Prostate gland (tissue), 2 donors: ENCODE measurements around the gene SUPT3H. TPM values are rescaled to one million over a fixed set of nuclear protein-coding genes. Genes with fewer than 3 reads are reported as not detected.

Source experiments
- DNase-seq: peaks from one replicate; pipeline ENCODE4 v3.0.0-alpha.2; 2019; ENCODE audit warnings: low spot score
- H3K27ac ChIP-seq, 2 donors: fragments of 200-600 bp; sonication (generic); 2 replicates each; pipeline ENCODE4 v1.5.1; 2017 to 2019
- H3K27me3 ChIP-seq: fragments of 200-600 bp; sonication (generic); replicated peaks from 2 replicates; pipeline ENCODE4 v1.5.1; 2019; ENCODE audit not compliant: insufficient read depth
- H3K36me3 ChIP-seq, 2 donors: fragments of 200-600 bp; sonication (generic); 1 replicate in 1 of 2; 2 replicates in 1 of 2; pipeline versions ENCODE4 v1.5.1 to v1.8.1; 2017 to 2019
- H3K4me1 ChIP-seq: fragments of 200-600 bp; sonication (generic); replicated peaks from 2 replicates; pipeline ENCODE4 v1.5.1; 2019
- H3K4me3 ChIP-seq, 2 donors: fragments of 200-600 bp; sonication (generic); 2 replicates each; pipeline ENCODE4 v1.5.1; 2017 to 2019
- H3K9me3 ChIP-seq: fragments of 200-600 bp; sonication (generic); 2 replicates; pipeline ENCODE4 v1.5.1; 2017
- CTCF ChIP-seq, 4 experiments: fragments of 200-600 bp in 2 of 4; fragments of 450-650 bp in 2 of 4; sonication (generic) in 2 of 4; IDR thresholded peaks; 1 replicate in 3 of 4; 2 replicates in 1 of 4; pipeline ENCODE4 v1.5.1; 2016 to 2019; ENCODE audit warnings: antibody characterized with exemption in 4 of 4, mild to moderate bottlenecking in 2 of 4, moderate library complexity in 2 of 4
- POLR2A ChIP-seq: fragments of 450-650 bp; IDR thresholded peaks from one replicate; pipeline ENCODE4 v1.6.1; 2016; ENCODE audit warnings: antibody characterized with exemption, mild to moderate bottlenecking
- POLR2AphosphoS5 ChIP-seq: sonication (generic); formaldehyde crosslinking; IDR thresholded peaks from one replicate; pipeline ENCODE4 v1.6.1; 2017; ENCODE audit warnings: antibody characterized with exemption
- whole genome bisulfite sequencing: methylation state at CpG from one replicate; pipeline ENCODE4 v1.1.5; 2018; 5-methylcytosine and 5-hydroxymethylcytosine counted together
- intact Hi-C: fragments of 100-400 bp; cut with DNase I; formaldehyde crosslinking; loops from one replicate; pipeline ENCODE4 v1.14.2; 2022
- total RNA-seq, 2 donors: library from RNA; depleted of rRNA; stranded (reverse); fragments of >200 nt; gene quantifications; one replicate each; pipeline ENCODE4 v1.1.0, GENCODE V29; 2016

SUPT3H gene
- total RNA-seq, 2 donors from 2014 or later, result 4.6 to 13.1 TPM

- 94% methylated on average over 8 of the region's 8 CpGs for WGBS
- Histone ChIP-seq H3K27me3 (no peaks in the 10 kb centered on the region), H3K4me1 (no peaks in the 10 kb centered on the region), H3K4me3 (no peak overlapping the region), H3K27ac (no peak overlapping the region), H3K36me3 (no peaks in the 10 kb centered on the region), H3K9me3 (no peaks in the 10 kb centered on the region)
- intact Hi-C loops, result no loop called here
- no peak for DNase-seq
- no peak for TF ChIP-seq POLR2AphosphoS5
- TF ChIP-seq CTCF (IDR thresholded peaks at IDR 0.05), result no peak
- TF ChIP-seq POLR2A, result no peak
Measured at GRCh38 chr6:44999066-44999465, 378.7 kb downstream of the SUPT3H start.

GRCh38 chr6:44995486-44996132, 382.1 kb downstream of the SUPT3H start:
- no peaks in the 10 kb centered on the region for H3K9me3 ChIP-seq
- H3K4me3 ChIP-seq, result no peak overlapping the region
- no peak overlapping the region for H3K27ac ChIP-seq
- no peaks in the 10 kb centered on the region for H3K27me3 ChIP-seq
- TF ChIP-seq POLR2A, result no peak
- no peak for TF ChIP-seq CTCF (IDR thresholded peaks at IDR 0.05)
- H3K4me1 ChIP-seq, result no peaks in the 10 kb centered on the region
- intact Hi-C loops, result no loop called here
- H3K36me3 ChIP-seq, result no peaks in the 10 kb centered on the region
- no peak for DNase-seq
- WGBS, result 90% methylated on average over 3 of the region's 3 CpGs

- TF ChIP-seq CTCF (IDR thresholded peaks at IDR 0.05) (no peak), POLR2AphosphoS5 (no peak), POLR2A (no peak)
- Histone ChIP-seq H3K27me3 (no peaks in the 10 kb centered on the region), H3K4me1 (no peaks in the 10 kb centered on the region), H3K4me3 (no peak overlapping the region), H3K36me3 (no peaks in the 10 kb centered on the region), H3K27ac (no peak overlapping the region), H3K9me3 (no peaks in the 10 kb centered on the region)
- intact Hi-C loops, result no loop called here
- no peak for DNase-seq
- WGBS, result 93% methylated on average over 3 of the region's 3 CpGs
Measured at GRCh38 chr6:44989391-44989790, 388.3 kb downstream of the SUPT3H start.

GRCh38 chr6:44985006-44985405, 392.7 kb downstream of the SUPT3H start:
- Histone ChIP-seq H3K4me1 (no peaks in the 10 kb centered on the region), H3K27me3 (no peaks in the 10 kb centered on the region), H3K4me3 (no peak overlapping the region), H3K27ac (no peak overlapping the region), H3K9me3 (no peaks in the 10 kb centered on the region), H3K36me3 (no peaks in the 10 kb centered on the region)
- no peak for TF ChIP-seq CTCF (IDR thresholded peaks at IDR 0.05)
- no peak for TF ChIP-seq POLR2AphosphoS5
- TF ChIP-seq POLR2A, result no peak
- 98% methylated on average over 4 of the region's 4 CpGs for WGBS
- intact Hi-C loops, result no loop called here
- DNase-seq, result no peak
